Measurements from ENCODE around the gene CLSTN1.
A peak's percentile ranks its signal among the peaks of the same experiment; 100 is the strongest.
"Not testable (repeated sequence)": the region's sequence is repeated elsewhere in the genome, so short reads cannot be mapped to it uniquely, and the experiment has no call there.

The CLSTN1 gene

GRCh38 chr1:9794081-9794480 lies 29.7 kb downstream of the CLSTN1 start:
- no peak for DNase-seq

GRCh38 chr1:9793291-9793690 lies 30.5 kb downstream of the CLSTN1 start:
- DNase-seq = no peak

- DNase-seq = no peak
Measured at GRCh38 chr1:9792156-9793042, 31.4 kb downstream of the CLSTN1 start.

- not testable (repeated sequence) for DNase-seq
Measured at GRCh38 chr1:9789700-9790099, 34.1 kb downstream of the CLSTN1 start.

- peak; percentile 68 for DNase-seq
Measured at GRCh38 chr1:9787702-9788101, 36.1 kb downstream of the CLSTN1 start.

- no peak for DNase-seq
Measured at GRCh38 chr1:9785406-9785805, 38.4 kb downstream of the CLSTN1 start.

GRCh38 chr1:9784508-9785133 lies 39.1 kb downstream of the CLSTN1 start:
- DNase-seq = peak; percentile 76

- DNase-seq = no peak
Measured at GRCh38 chr1:9782897-9783296, 40.9 kb downstream of the CLSTN1 start.

GRCh38 chr1:9782116-9782751 lies 41.5 kb downstream of the CLSTN1 start:
- no peak for DNase-seq

- no peak for DNase-seq
Measured at GRCh38 chr1:9780554-9781110, 43.1 kb downstream of the CLSTN1 start.

GRCh38 chr1:9778905-9779304 lies 44.9 kb downstream of the CLSTN1 start:
- no peak for DNase-seq

- DNase-seq = no peak
Measured at GRCh38 chr1:9776685-9777084, 47.1 kb downstream of the CLSTN1 start.

- no peak for DNase-seq
Measured at GRCh38 chr1:9774712-9775679, 48.8 kb downstream of the CLSTN1 start.

- no peak for DNase-seq
Measured at GRCh38 chr1:9770298-9770697, 53.5 kb downstream of the CLSTN1 start.

GRCh38 chr1:9768983-9769382 lies 54.8 kb downstream of the CLSTN1 start:
- no peak for DNase-seq

- DNase-seq = peak; percentile 38
Measured at GRCh38 chr1:9767964-9768668, 55.6 kb downstream of the CLSTN1 start.

GRCh38 chr1:9766759-9767442 lies 56.9 kb downstream of the CLSTN1 start:
- DNase-seq = no peak

GRCh38 chr1:9764550-9764949 lies 59.2 kb downstream of the CLSTN1 start:
- no peak for DNase-seq

- no peak for DNase-seq
Measured at GRCh38 chr1:9763914-9764313, 59.9 kb downstream of the CLSTN1 start.

- DNase-seq = not testable (repeated sequence)
Measured at GRCh38 chr1:9762446-9762845, 61.3 kb downstream of the CLSTN1 start.

GRCh38 chr1:9761855-9762254 lies 61.9 kb downstream of the CLSTN1 start:
- DNase-seq = no peak

All from stimulated activated CD4-positive, alpha-beta T cell treated with anti-CD3 and anti-CD28 coated beads, Interleukin-15, amount 100 ng/mL, for 24 hours (primary cell).